Neural cell (in vitro differentiated cells): ENCODE data around the gene GUCD1.

Source experiments
- CTCF ChIP-seq: fragments of 450-650 bp; IDR thresholded peaks from 2 replicates; pipeline ENCODE4 v1.5.1; 2014; ENCODE audit warnings: antibody characterized with exemption, mild to moderate bottlenecking, moderate library complexity; ENCODE audit not compliant: poor library complexity, severe bottlenecking
- EP300 ChIP-seq: fragments of 450-650 bp; conservative IDR thresholded peaks from 2 replicates; pipeline ENCODE4 v1.6.1; 2014; ENCODE audit warnings: antibody characterized with exemption, mild to moderate bottlenecking, moderate library complexity; ENCODE audit not compliant: poor library complexity, severe bottlenecking
- EZH2 ChIP-seq: fragments of 200-600, 300-800 bp; shearing (Covaris generic), sonication (generic); IDR thresholded peaks from 2 replicates; pipeline ENCODE4 v1.6.1; 2014; ENCODE audit warnings: antibody characterized with exemption, low read length, borderline replicate concordance, mild to moderate bottlenecking; ENCODE audit not compliant: insufficient read depth, poor library complexity, severe bottlenecking
- MXI1 ChIP-seq: fragments of 450-650 bp; conservative IDR thresholded peaks from 2 replicates; pipeline ENCODE4 v1.6.1; 2014; ENCODE audit warnings: antibody characterized with exemption, mild to moderate bottlenecking; ENCODE audit not compliant: poor library complexity, severe bottlenecking
- POLR2AphosphoS5 ChIP-seq: IDR thresholded peaks from 2 replicates; pipeline ENCODE4 v1.6.1; 2012
- RAD21 ChIP-seq: fragments of 450-650 bp; conservative IDR thresholded peaks from 2 replicates; pipeline ENCODE4 v1.6.1; 2014; ENCODE audit warnings: antibody characterized with exemption, mild to moderate bottlenecking, moderate library complexity
- REST ChIP-seq: IDR thresholded peaks from 2 replicates; pipeline ENCODE4 v1.6.1; 2012; ENCODE audit warnings: borderline replicate concordance
- SMC3 ChIP-seq: fragments of 450-650 bp; conservative IDR thresholded peaks from 2 replicates; pipeline ENCODE4 v1.6.1; 2014; ENCODE audit warnings: antibody characterized with exemption, mild to moderate bottlenecking, moderate library complexity; ENCODE audit not compliant: poor library complexity
- TAF1 ChIP-seq: IDR thresholded peaks from 2 replicates; pipeline ENCODE4 v1.6.1; 2012; ENCODE audit warnings: low read depth

GRCh38 chr22:24592851-24593558, 38.1 kb upstream of the GUCD1 start, which contains the start of gene LRRC75B:
- TF ChIP-seq POLR2AphosphoS5 (peak; percentile 8), TAF1 (no peak), REST (no peak), CTCF (no peak), EZH2 (no peak), RAD21 (no peak), SMC3 (no peak), MXI1 (no peak), EP300 (no peak)
